C4-2B (cell line): ENCODE results near the gene SYK.

Source experiments
- H3K27ac ChIP-seq: fragments of 450-650 bp; 2 replicates; pipeline ENCODE4 v1.5.1; 2017
- CTCF ChIP-seq: fragments of 450-650 bp; conservative IDR thresholded peaks from 2 replicates; pipeline ENCODE4 v1.5.1; 2017; ENCODE audit warnings: mild to moderate bottlenecking
- ZFX ChIP-seq: fragments of 450-650 bp; IDR thresholded peaks from 2 replicates; pipeline ENCODE4 v1.6.1; 2017

The SYK gene

DNA sequence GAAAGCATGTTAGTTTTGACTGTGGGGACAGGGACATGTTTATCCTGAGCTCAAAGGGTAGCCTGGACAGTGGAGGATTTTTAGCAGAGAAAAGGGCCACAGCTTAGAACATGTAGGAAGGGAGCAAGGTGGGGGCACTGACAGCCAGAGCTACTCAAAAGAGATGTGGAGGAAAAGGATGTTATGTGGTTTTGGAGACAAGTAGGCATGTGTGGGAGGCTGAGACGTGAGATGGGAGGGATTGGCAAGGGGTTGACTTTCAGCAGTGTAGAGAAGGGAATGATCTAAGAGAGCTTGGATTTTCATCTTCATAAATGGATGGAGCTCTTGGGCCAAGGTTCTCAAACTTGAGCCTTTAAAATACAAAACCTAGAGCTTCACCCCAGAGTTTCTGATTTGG lies 24.0 kb downstream of the SYK start:
- TF ChIP-seq ZFX = no peak
- no peak for TF ChIP-seq CTCF
- no peak overlapping the region for H3K27ac ChIP-seq

DNA sequence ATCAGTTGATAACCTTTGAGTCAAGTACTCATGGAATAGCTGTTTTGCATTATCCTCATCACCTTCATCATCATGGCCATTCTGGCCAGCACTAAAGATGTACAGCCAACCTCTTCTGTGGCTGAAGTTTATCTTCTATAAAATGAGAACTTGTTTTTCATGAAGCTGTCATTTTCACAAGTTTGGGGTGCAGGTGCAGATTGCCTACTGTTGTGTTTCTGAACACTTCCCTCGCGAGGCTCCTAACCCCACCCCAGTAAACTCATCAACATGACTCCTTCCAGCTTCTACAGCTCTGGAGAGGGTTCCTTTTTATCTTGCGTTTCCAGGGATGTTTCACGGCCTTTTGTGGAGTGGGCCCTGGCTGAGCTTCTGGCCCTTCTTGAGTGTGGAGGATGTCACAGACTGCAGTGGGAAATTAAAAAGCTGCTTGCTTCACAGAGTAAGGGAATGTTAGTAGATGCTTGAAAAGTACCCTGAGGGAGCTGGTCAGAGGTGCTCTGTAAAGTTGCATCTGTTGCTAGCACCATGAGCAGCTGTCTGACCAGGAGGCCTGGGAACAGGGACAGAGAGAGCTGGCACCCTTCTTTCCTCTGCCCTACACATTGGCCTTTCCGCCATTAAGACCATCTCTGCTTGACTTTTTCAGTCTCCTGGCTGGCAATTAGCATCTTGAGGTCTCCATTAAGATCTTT lies 24.9 kb downstream of the SYK start:
- H3K27ac ChIP-seq = no peak overlapping the region
- TF ChIP-seq CTCF (no peak), ZFX (no peak)

DNA sequence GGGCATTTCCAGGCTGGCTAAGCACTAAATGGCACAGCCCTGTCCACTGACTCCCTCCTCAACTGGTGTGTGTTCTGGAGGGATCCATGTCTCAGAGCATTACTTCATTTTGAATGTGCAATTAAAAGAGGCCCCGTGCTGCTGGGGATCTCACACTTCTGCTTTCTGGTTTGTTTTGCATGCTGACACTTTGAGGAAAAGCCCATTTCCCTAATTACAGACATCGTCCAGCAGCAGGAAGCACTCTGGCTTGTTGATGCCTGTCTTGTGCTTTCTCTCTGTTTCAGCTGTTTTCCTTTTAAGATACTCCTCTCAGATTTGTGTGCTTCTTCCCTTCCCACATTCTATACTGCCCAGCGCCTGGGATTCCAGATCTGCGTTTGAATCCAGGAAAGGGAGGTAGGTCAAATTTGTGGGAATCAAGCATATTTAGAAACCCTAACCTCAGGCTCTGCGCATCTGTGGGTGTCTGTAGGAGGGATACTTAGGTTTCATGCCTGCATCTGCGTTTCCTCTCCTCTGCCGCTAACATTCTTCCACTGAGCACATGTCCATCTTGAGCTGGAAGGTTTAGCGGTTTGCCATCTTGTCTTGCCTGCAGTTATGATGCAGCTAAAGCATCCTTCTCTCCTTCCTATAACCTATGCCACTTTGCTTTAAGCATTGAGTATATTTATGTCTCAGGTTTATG lies 25.7 kb downstream of the SYK start:
- no peak for TF ChIP-seq CTCF
- no peak for TF ChIP-seq ZFX
- H3K27ac ChIP-seq = no peak overlapping the region

DNA sequence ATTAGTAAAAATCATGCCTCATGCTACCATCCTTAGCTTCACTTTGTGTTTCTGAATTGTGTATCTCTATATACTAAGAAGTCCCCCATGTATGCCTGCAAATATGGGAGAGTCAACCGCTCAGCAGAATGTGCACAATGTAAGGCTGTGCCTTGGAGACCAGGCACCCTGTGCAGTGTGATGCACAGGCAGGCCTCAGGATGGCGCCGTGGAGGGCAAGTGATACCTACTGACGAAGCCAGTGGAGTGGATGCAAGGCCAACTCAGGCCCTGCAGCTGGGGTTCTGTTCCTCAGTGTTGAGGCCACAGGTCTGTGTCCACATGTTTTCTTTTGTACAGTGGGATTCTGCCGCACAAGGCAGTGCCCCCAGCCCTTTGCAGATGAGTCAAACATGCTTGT lies 28.4 kb downstream of the SYK start:
- no peak overlapping the region for H3K27ac ChIP-seq
- TF ChIP-seq CTCF (no peak), ZFX (no peak)

GRCh38 chr9:90830977-90831376 lies 29.4 kb downstream of the SYK start:
- no peak overlapping the region for H3K27ac ChIP-seq

DNA sequence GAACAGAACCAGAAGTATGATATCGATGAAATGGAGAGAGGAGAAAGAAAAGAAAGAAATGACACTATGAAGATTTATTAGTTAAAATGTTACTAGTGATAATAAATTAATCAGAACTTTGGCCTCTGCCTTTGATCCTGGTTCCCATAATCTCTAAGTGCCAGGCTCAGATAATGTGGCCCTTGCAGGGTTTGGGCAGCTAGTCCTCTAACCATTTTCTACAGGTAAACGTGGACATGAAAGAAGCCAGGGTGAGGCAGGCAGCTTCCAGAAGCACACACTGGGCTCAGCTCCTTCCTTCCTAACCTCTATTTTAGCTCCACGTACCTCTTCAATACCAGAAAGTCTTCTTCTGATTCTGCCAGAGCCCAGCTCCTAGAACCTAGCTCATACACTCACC lies 30.6 kb downstream of the SYK start:
- no peak overlapping the region for H3K27ac ChIP-seq
- no peak for TF ChIP-seq CTCF
- TF ChIP-seq ZFX = no peak

More at GRCh38 chr9:90830977-90831376, 29.4 kb downstream of the SYK start:
- TF ChIP-seq CTCF (no peak), ZFX (no peak)

DNA sequence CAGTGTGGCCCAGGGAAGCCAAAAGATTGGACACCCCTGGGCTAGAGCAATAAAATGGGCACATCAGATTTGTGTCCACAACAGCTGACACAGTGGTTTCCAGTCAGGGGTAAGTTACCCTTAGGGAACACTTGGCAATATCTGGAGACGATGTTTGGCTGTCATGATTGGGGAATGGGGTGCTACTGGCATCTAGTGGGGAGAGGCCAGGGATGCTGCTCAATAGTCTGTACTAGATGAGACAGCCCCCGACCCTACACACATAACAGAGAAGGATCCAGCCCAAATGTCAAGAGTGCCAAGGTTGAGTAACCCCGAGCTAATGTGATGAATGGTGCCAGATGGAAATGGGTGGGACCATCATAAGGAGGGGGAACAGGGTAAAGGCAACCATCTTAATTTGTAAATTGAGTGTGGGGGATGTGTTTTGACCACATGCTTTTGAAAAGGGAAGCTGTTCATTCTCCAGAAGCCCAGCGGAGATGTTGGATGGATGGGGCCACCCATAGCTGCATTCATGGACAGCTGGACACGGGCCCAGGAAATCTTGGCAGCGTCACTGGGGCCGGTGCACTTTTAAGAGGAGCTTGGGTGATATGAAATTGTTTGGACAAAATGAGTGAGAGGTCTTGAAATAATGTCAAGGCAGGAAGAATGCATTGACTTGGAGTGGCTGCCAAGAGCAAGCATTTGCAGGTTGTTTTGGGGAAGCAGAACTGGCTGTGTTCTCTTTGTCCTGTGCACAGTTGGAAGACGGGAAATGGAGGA lies 33.4 kb downstream of the SYK start:
- TF ChIP-seq CTCF (no peak), ZFX (no peak)
- no peak overlapping the region for H3K27ac ChIP-seq
